Right hindlimb (tissue), 1 donor: ENCODE measurements around the gene OPHN1.
"Not testable (repeated sequence)": the region's sequence is repeated elsewhere in the genome, so short reads cannot be mapped to it uniquely, and the experiment has no call there.

Source experiments
- DNase-seq: peaks from one replicate; pipeline ENCODE4 v3.0.0-alpha.2; 2018

The OPHN1 gene

DNA sequence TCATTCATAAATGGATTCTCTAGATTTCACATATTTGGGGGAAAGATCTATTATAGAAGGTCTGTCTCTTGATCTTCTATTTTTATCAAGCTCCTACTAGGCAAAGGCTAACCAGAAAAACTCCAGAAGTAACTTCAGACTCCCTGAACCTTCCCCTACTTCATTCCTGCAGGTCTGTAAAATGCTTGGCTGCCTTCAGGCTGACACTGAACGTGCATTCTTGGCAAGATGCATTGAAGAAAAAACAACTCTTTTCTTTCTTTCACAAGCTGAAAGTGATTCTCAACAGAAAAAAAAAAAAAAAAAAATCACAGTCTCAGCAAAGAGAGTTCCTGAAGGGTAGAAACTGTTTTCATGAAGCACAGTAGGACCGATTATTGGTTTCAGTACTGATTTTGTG lies 12.7 kb downstream of the OPHN1 start:
- DNase-seq = peak; percentile 27

DNA sequence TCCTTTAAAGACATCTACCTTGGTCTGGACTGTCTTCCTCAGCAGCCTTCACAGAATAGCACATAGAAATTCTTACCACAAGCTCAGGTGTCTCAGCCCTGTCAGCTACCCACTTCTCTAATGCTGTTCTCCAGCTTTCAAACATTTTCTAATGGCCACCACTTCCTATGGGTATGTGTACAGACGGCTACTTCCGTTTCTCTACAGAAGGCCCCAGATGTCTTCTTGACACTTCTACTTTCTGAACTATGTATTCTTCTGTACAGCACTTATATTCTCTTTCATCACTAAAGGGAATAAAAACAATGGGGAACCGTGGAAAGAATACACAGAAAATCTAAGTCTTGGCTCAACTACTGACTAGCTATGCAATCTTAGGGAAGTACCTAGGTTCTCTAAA lies 13.3 kb downstream of the OPHN1 start:
- DNase-seq = no peak

DNA sequence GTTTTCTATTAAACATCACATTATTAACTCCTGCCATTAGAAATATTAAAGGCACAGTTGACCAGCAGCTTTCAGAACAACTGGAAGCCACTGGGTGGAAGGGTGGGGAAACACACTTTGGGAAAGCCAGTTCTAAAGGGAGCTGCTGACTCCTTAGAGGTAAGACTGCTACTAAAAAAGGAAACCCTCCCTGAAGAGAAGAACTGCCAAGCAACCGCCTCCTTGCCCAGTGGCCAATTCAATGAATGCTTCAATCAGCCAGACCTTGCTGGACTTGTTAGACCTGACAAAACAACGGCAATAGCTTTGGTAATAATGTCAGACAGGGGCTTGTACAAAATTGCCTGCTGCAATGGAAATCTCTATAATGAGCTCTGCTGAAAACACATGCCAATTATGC lies 15.6 kb downstream of the OPHN1 start:
- no peak for DNase-seq

DNA sequence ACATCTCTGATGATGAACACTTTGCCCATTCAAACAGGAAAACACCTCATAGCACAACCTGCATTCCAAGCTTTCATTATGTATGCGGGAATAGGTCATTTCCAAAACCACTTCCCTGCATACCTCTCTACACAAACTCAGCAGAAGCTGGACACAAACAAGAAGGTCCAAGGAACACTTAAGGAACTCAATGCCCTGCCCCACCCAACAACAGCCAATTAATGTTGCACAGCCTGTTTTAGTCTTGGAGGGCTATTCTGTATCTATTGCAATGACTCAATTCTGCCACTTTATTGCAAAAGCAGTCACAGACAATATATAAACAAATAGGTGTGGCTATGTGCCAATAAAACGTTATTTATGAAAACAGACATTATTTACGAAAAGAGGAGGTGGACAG lies 16.7 kb downstream of the OPHN1 start:
- DNase-seq = no peak

GRCh38 chrX:68415316-68415715 lies 18.0 kb downstream of the OPHN1 start:
- peak; percentile 48 for DNase-seq

- DNase-seq = no peak
Measured at GRCh38 chrX:68413254-68413653, 20.0 kb downstream of the OPHN1 start.

DNA sequence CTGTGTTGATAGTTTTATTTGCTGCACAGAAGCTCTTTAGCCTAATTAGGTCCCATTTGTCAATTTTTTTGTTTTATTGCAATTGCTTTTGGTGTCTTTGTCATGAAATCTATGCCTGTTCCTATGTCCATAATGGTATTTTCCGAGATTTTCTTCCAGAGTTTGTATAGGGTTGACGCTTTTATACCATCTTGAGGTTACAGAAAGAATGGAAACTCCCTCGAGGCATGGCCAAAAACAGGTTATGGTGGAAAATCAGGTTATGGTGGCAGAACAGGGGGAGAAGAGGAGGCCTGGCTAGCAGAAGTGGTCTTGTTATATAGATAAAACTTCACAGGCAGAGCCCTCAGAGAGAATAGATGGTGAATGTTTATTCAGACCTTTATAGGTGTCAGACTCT lies 21.6 kb downstream of the OPHN1 start:
- no peak for DNase-seq

GRCh38 chrX:68409194-68409593 lies 24.1 kb downstream of the OPHN1 start:
- no peak for DNase-seq

GRCh38 chrX:68403522-68403921 lies 29.8 kb downstream of the OPHN1 start:
- DNase-seq = no peak

DNA sequence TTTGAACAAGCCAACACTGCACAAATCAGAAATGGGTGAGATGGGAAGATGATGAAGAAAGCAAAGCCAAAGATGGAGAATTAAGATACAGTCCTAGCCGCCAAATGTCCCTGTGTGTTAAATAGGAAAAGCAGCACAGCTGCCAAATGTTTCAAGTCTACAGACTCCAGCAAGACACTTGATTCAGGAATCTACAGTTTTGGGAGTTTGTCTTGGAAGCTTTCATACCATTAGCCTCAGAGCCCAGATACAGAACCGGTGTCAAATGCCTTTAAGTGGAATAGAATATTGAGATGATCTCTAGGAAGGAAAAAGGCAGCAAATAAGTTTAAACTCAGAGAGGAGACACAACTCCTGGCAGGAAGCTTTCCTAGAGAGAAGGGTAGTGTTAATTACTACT lies 30.3 kb downstream of the OPHN1 start:
- DNase-seq = no peak

DNA sequence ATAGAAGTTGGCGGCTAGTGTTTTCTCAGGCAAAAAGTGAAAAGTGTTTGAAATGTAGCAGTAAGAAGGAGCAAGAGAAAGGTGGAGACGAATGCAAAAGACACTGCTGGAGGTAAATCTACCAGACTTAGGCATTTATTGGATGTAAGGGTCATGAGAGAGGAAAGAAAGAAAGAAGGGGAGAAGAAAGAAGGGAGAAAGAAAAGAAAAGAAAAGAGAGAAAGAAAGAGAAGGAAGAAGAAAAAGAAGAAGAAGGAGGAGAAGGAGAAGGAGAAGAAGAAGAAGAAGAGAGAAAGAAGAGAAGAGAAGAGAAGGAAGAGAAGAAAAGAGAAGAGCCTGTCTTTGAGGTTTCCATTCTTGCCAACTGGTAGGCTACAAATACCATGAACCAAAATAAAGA lies 31.2 kb downstream of the OPHN1 start:
- no peak for DNase-seq

DNA sequence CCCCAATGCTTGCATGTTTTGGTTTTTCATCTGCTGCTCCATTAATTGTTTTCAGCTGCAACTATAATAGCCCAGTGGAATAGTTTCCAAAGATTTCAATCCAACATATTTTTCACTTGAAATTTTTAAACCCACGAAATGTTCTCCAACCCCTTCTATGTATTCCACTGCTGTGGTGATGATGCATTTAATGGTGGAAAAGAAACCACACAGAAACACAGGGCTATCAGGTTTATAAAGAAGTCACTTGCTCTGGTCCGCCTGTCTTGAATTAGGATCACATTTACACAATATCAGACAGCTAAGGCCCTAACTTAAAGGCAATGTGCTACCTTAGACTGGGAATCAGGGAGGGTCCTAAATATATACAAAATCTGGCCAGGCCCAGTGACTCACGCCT lies 35.0 kb downstream of the OPHN1 start:
- no peak for DNase-seq

DNA sequence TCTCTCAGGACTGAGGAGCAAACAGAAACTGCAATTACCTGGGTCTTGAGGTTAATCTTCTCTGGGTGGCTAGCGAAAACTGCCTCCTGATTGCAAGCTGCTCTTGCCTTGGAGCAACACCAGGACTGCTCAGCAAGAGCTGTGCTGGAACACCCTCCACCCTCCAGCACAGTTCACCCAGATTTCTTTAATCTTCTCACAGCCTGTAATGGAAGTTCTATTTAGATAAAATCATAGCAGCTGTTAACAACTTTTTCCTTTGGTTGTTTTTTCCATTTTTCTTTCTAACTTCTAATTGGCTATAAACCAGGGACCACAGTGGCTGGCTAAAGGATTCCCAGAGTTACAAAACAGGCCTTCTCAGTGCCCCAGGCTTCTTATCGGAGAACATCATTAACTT lies 36.3 kb downstream of the OPHN1 start:
- no peak for DNase-seq

DNA sequence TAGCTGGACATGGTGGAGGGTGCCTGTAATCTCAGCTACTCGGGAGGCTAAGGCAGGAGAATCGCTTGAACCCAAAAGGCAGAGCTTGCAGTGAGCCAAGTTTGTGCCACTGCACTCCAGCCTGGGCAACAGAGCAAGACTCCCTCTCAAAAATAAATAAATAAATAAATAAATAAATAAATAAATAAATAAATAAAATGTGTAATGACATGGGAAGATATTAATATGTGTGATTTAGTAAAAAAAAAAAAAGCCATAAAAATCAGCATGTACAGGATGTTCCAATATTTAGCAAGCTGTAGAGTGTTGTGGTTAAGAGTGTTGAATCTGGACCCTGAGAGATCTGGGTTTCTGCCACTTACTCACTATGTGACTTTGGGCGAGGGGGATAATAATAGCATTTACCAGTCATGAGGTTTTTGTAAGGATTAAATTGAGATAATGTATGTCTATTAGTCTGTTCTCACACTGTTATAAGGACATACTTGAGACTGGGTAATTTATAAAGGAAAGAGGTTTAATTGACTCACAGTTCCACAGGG lies 43.8 kb downstream of the OPHN1 start:
- DNase-seq = not testable (repeated sequence)

DNA sequence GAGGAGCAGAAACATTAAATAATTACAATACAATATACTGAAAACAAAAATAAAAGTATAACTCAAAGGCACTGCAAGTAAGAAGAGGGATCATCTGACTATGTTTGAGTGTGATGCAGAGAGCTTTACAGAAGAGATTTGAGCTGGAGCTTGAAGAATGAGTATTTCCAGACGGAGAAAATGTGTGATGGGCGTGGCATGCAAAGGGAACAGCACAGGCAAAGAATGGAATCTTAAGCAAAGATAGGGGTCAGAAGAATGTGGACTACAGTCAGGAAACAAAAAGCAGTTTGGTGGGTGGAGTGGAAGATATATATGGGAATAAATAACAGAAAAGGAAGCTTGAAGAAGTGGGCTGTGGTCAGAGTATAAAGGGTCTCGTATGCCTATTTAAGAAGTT lies 45.5 kb downstream of the OPHN1 start:
- no peak for DNase-seq

DNA sequence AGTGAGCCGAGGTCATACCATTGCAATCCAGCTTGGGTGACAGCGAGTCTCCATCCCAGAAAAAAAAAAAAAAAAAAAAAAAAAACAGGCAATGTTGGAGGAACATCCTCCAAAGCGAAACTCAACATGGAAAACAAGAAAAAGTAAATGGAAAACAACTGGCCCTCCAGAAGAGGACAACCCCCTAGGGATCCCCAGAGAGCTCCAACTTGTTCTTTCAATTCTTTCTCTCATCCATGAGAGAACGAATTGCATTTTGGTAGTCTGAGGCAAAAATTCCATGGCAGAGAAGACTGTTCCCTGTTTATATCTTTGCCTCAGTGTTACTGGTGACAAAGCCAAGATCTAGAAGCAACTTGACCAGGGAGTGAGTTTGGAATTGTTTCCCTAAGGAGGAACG lies 49.8 kb downstream of the OPHN1 start:
- DNase-seq = no peak

DNA sequence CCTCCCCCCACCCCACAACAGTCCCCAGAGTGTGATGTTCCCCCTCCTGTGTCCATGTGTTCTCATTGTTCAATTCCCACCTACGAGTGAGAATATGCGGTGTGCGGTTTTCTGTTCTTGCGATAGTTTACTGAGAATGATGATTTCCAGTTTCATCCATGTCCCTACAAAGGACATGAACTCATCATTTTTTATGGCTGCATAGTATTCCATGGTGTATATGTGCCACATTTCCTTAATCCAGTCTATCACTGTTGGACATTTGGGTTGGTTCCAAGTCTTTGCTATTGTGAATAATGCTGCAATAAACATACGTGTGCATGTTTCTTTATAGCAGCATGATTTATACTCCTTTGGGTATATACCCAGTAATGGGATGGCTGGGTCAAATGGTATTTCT lies 55.7 kb downstream of the OPHN1 start:
- not testable (repeated sequence) for DNase-seq

- DNase-seq = no peak
Measured at GRCh38 chrX:68376373-68376772, 56.9 kb downstream of the OPHN1 start.

GRCh38 chrX:68375803-68376202 lies 57.5 kb downstream of the OPHN1 start:
- no peak for DNase-seq

- no peak for DNase-seq
Measured at GRCh38 chrX:68372665-68373064, 60.6 kb downstream of the OPHN1 start.

DNA sequence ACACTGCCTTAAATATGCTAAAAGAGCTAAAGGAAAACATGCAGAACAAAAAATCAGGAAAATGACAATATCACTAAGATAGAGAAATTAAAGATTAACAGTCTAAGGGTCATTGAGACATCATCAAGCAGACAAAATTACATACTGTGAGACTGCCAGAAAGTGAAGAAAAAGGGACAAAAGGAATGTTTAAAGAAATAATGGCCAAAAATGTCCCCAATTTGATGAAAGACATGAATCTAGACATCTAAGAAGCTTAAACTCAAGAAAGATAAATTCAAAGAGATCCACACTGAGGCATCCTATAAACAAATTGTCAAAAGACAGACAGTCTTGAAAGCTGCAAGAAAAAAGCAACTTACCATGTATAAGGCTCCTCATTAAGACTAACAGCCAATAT lies 63.7 kb downstream of the OPHN1 start:
- DNase-seq = no peak

DNA sequence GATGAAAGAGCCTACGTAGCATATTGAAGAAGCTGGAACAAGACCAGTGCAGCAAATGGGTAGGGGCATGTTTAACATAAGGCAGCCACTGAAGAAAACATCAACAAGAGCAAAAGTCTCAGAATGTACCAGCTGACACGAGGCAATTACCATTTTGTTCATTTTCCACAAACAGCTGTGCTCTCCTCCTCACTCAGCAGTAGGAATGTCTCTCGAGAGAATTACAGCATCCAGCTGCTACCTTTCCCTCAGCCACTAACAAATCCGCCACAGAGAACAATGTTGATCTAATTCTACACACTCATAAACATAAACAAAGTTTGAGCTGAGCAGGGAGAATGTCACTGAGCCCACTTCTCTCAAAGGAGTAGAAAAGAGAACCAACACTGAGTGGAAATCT lies 68.0 kb downstream of the OPHN1 start:
- DNase-seq = peak; percentile 45

- DNase-seq = no peak
Measured at GRCh38 chrX:68363984-68364383, 69.3 kb downstream of the OPHN1 start.

- no peak for DNase-seq
Measured at GRCh38 chrX:68358679-68359078, 74.6 kb downstream of the OPHN1 start.

- DNase-seq = no peak
Measured at GRCh38 chrX:68355629-68355920, 77.7 kb downstream of the OPHN1 start.
